Superior temporal gyrus (tissue), 1 donor: ENCODE data around the gene NRL.

ENCODE experiments used
- DNase-seq: peaks from one replicate; pipeline ENCODE4 v3.0.0-alpha.2; 2016; ENCODE audit errors: extremely low spot score

The NRL gene

GRCh38 chr14:24065408-24065807 is 49.3 kb downstream of the NRL start:
- DNase-seq: no peak

- DNase-seq: no peak
Measured at GRCh38 chr14:24064856-24065255, 49.9 kb downstream of the NRL start.

GRCh38 chr14:24064091-24064795 is 50.5 kb downstream of the NRL start:
- DNase-seq: no peak

GRCh38 chr14:24063263-24063836 is 51.4 kb downstream of the NRL start:
- DNase-seq: no peak

- DNase-seq: no peak
Measured at GRCh38 chr14:24062216-24062980, 52.4 kb downstream of the NRL start.

- DNase-seq: no peak
Measured at GRCh38 chr14:24060984-24061913, 53.5 kb downstream of the NRL start.

GRCh38 chr14:24060443-24060842 is 54.3 kb downstream of the NRL start:
- DNase-seq: no peak

- DNase-seq: no peak
Measured at GRCh38 chr14:24059841-24060388, 54.8 kb downstream of the NRL start.

GRCh38 chr14:24058951-24059475 is 55.7 kb downstream of the NRL start:
- no peak for DNase-seq

- peak; percentile 88 for DNase-seq
Measured at GRCh38 chr14:24058260-24058950, 56.3 kb downstream of the NRL start.

- DNase-seq: no peak
Measured at GRCh38 chr14:24057867-24058259, 56.9 kb downstream of the NRL start.

GRCh38 chr14:24057271-24057670 is 57.5 kb downstream of the NRL start:
- no peak for DNase-seq

GRCh38 chr14:24056800-24057184 is 58.0 kb downstream of the NRL start:
- DNase-seq: no peak

GRCh38 chr14:24055971-24056799 is 58.6 kb downstream of the NRL start:
- DNase-seq: no peak

GRCh38 chr14:24054646-24055045 is 60.1 kb downstream of the NRL start:
- DNase-seq: no peak

GRCh38 chr14:24054324-24054641 is 60.5 kb downstream of the NRL start:
- DNase-seq: no peak

- DNase-seq: no peak
Measured at GRCh38 chr14:24053548-24054323, 61.0 kb downstream of the NRL start.

GRCh38 chr14:24052656-24053547 is 61.8 kb downstream of the NRL start:
- peak; percentile 48 for DNase-seq
